Measurements from ENCODE around the gene STEAP3. TPM values are rescaled to one million over a fixed set of nuclear protein-coding genes. Genes with fewer than 3 reads are reported as not detected.

STEAP3 gene
- total RNA-seq, 8 experiments from 2014 or later, result 2.2 to 60.5 (median 3.2) TPM

DNA sequence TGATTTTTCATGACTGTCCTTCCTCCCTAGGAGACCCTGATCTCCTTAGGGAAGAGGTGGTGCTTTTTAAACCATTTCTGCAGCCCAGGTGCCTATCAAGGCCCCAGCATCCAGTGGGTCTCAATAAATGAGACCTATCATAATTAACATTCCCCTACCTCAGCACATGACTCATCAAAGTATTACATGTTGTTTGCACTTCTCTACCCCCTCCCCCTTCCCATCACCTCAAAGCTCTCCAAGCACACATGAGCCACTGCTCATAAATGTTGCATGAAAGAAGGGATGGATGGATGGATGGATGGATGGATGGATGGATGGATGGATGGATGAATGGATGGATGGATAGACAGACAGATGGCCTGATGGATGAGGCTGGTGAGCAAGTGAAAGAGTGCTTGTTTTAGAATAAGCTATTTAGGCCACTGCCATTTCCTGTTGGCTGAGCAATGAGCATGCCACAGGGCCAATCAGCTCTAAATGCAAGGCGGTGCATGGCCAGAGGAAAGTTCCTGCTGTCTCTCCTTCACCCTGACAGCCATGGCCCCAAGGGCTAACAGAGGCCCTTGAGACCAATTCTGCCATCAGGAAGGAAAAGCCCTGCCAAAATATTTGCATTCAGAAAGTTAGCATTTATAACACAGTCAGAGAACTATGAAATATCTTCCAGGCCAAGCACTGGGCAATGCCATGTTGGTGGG is 20.9 kb upstream of the STEAP3 start:
- peak in 3 of 8 experiments; percentile 27 to 46 (median 45) for ATAC-seq (replicated peaks in 6 of 8)
- 57 to 100% (median 100%) methylated on average over 1 of the region's 1 CpG; no CpG with 5 or more reads in 7 of the 10 experiments for WGBS, 10 experiments
- Histone ChIP-seq H3K27ac (no peak overlapping the region), H3K4me3 (no peak overlapping the region), H3K4me1 (replicated peaks in 1 of 2) (no peaks in the 10 kb centered on the region)
- in situ Hi-C loops (cut with MboI; ENCODE audit: low pct_unique_long_range_greater_than_20kb in 2 of 9, low sequenced_read_pairs in 9 of 9, unreplicated experiment in 9 of 9), result no loop called here

DNA sequence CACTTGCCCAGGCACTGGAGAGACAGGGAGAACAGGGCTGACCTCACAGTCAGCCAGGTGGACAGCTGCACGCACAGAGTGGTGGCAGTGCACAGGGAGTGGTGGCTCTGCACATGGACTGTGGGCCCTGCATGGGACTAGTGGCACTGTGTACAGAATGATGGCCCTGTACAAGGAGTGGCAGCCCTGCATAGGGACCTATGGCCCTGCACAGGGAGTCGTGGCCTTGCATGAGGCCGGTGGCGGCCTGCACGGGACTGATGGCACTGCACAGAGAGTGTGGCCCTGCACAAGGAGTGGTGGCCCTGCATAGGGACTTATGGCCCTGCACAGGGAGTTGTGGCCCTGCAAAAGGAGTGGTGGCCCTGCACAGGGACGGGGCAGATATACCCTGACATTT is 19.1 kb upstream of the STEAP3 start:
- H3K27ac ChIP-seq, result no peak overlapping the region
- in situ Hi-C loops (cut with MboI; ENCODE audit: low pct_unique_long_range_greater_than_20kb in 2 of 9, low sequenced_read_pairs in 9 of 9, unreplicated experiment in 9 of 9), result no loop called here
- 49 to 100% (median 100%) methylated on average over 1 to 2 of the region's 6 CpGs; no CpG with 5 or more reads in 6 of the 10 experiments for WGBS, 10 experiments
- H3K4me1 ChIP-seq (replicated peaks in 1 of 2), result no peaks in the 10 kb centered on the region
- no peak for ATAC-seq (replicated peaks in 6 of 8)
- no peak overlapping the region for H3K4me3 ChIP-seq

GRCh38 chr2:119205001-119205706 is 18.5 kb upstream of the STEAP3 start:
- H3K27ac ChIP-seq, result no peak overlapping the region
- in situ Hi-C loops (cut with MboI; ENCODE audit: low pct_unique_long_range_greater_than_20kb in 2 of 9, low sequenced_read_pairs in 9 of 9, unreplicated experiment in 9 of 9), result no loop called here
- WGBS, 10 experiments, result 40 to 100% (median 78%) methylated on average over 1 to 4 of the region's 13 CpGs; no CpG with 5 or more reads in 2 of the 10 experiments
- ATAC-seq (replicated peaks in 6 of 8), result peak in 2 of 8 experiments; percentile 50 to 61
- no peaks in the 10 kb centered on the region for H3K4me1 ChIP-seq (replicated peaks in 1 of 2)
- no peak overlapping the region for H3K4me3 ChIP-seq

- in situ Hi-C loops (cut with MboI; ENCODE audit: low pct_unique_long_range_greater_than_20kb in 2 of 9, low sequenced_read_pairs in 9 of 9, unreplicated experiment in 9 of 9), result no loop called here
- H3K27ac ChIP-seq, result no peak overlapping the region
- no peaks in the 10 kb centered on the region for H3K4me1 ChIP-seq (replicated peaks in 1 of 2)
- 71 to 100% (median 83%) methylated on average over 1 to 2 of the region's 2 CpGs; no CpG with 5 or more reads in 5 of the 10 experiments for WGBS, 10 experiments
- no peak overlapping the region for H3K4me3 ChIP-seq
- ATAC-seq (replicated peaks in 6 of 8), result no peak
These were observed 17.4 kb upstream of the STEAP3 start for GRCh38 chr2:119206201-119206600.

DNA sequence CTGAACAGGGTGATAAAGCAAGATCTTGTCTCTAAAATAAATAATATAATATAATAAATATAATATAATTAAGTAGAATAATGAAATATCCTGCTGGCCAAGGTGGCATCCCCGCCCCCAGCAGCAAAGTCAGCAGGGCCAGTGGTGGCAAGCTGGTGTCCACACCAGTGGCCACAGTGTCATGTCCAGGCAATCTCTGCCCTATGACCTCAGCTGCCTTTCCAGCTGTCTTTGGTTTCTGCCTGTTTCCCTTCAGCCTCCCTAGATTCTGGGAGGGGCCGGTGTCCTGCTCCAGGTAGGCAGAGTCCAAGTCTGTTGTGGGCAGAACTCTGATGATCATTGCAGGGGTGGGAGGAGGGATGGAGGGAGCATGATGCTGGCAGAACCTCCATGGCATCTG is 16.2 kb upstream of the STEAP3 start:
- ATAC-seq (replicated peaks in 6 of 8), result no peak
- WGBS, 10 experiments, result 33 to 93% (median 72%) methylated on average over 1 to 2 of the region's 2 CpGs; no CpG with 5 or more reads in 6 of the 10 experiments
- in situ Hi-C loops (cut with MboI; ENCODE audit: low pct_unique_long_range_greater_than_20kb in 2 of 9, low sequenced_read_pairs in 9 of 9, unreplicated experiment in 9 of 9), result no loop called here

DNA sequence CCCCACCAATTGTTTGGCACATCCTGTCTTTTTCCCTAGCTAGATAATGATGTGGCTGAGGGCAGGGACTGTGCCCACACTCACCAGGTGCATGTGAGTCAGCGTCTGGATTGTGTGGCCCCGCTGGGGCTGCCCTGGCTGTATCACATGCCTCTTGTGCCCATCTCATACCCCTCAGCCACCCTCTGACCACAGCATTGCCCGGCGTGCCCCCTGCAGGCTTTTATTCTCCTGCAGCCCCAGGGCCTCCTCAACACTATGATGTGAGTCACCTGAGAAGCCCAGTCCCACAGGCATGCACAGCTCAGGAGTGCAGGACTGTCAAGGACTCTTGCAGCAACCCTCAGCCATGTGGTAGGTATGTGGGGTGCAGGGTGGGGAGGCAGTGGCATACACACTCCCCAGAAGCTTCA is 14.8 kb upstream of the STEAP3 start:
- no peak for ATAC-seq (replicated peaks in 6 of 8)
- Histone ChIP-seq H3K4me3 (no peak overlapping the region), H3K27ac (no peak overlapping the region), H3K4me1 (replicated peaks in 1 of 2) (no peaks in the 10 kb centered on the region)
- WGBS, 10 experiments, result 40 to 54% (median 48%) methylated on average over 1 to 4 of the region's 4 CpGs; no CpG with 5 or more reads in 7 of the 10 experiments
- in situ Hi-C loops (cut with MboI; ENCODE audit: low pct_unique_long_range_greater_than_20kb in 2 of 9, low sequenced_read_pairs in 9 of 9, unreplicated experiment in 9 of 9), result no loop called here

More for the DNA sequence above, 16.2 kb upstream of the STEAP3 start:
- H3K4me3 ChIP-seq, result no peak overlapping the region
- H3K4me1 ChIP-seq (replicated peaks in 1 of 2), result no peaks in the 10 kb centered on the region
- no peak overlapping the region for H3K27ac ChIP-seq

GRCh38 chr2:119212139-119212800 is 11.4 kb upstream of the STEAP3 start:
- ATAC-seq (replicated peaks in 6 of 8), result no peak
- Histone ChIP-seq H3K27ac (no peak overlapping the region), H3K4me3 (no peak overlapping the region), H3K4me1 (replicated peaks in 1 of 2) (no peaks in the 10 kb centered on the region)
- in situ Hi-C loops (cut with MboI; ENCODE audit: low pct_unique_long_range_greater_than_20kb in 2 of 9, low sequenced_read_pairs in 9 of 9, unreplicated experiment in 9 of 9), result no loop called here
- 60 to 91% (median 81%) methylated on average over 2 to 8 of the region's 10 CpGs; no CpG with 5 or more reads in 4 of the 10 experiments for WGBS, 10 experiments

- no peak overlapping the region for H3K27ac ChIP-seq
- in situ Hi-C loops (cut with MboI; ENCODE audit: low pct_unique_long_range_greater_than_20kb in 2 of 9, low sequenced_read_pairs in 9 of 9, unreplicated experiment in 9 of 9), result no loop called here
- 0 to 100% (median 53%) methylated on average over 1 of the region's 3 CpGs; no CpG with 5 or more reads in 6 of the 10 experiments for WGBS, 10 experiments
- peaks cover 0 to 3% of the 10 kb centered on the region in 2 donors for H3K4me1 ChIP-seq (replicated peaks in 1 of 2)
- peak in 4 of 8 experiments; percentile 22 to 83 (median 44) for ATAC-seq (replicated peaks in 6 of 8)
- H3K4me3 ChIP-seq, result no peak overlapping the region
These were observed 9.1 kb upstream of the STEAP3 start for GRCh38 chr2:119214453-119215037.

DNA sequence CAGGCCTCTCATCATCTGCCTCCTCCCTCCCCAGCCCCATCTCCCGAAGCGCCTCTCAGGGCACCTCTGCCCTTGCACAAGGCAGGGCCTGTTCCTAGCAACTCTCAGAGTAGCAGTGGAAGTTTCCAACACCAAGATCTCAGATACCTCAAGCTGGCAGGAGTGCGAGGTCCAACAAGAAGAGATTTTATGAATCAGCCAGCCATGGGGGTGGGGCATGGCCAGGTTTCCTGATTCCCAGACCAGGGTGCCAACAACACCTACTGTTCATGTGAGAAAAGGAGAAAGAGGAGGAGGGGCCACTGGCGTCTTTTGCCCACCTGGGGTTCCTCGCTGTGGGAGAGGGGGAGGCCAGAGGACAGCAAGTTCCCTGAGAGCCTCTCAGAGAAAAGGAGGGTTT is 6.6 kb upstream of the STEAP3 start:
- peaks cover 0 to 3% of the 10 kb centered on the region in 2 donors for H3K4me1 ChIP-seq (replicated peaks in 1 of 2)
- in situ Hi-C loops (cut with MboI; ENCODE audit: low pct_unique_long_range_greater_than_20kb in 2 of 9, low sequenced_read_pairs in 9 of 9, unreplicated experiment in 9 of 9), result no loop called here
- H3K4me3 ChIP-seq, result no peak overlapping the region
- WGBS, 10 experiments, result 75 to 100% (median 83%) methylated on average over 1 to 2 of the region's 5 CpGs; no CpG with 5 or more reads in 5 of the 10 experiments
- no peak overlapping the region for H3K27ac ChIP-seq
- no peak for ATAC-seq (replicated peaks in 6 of 8)

DNA sequence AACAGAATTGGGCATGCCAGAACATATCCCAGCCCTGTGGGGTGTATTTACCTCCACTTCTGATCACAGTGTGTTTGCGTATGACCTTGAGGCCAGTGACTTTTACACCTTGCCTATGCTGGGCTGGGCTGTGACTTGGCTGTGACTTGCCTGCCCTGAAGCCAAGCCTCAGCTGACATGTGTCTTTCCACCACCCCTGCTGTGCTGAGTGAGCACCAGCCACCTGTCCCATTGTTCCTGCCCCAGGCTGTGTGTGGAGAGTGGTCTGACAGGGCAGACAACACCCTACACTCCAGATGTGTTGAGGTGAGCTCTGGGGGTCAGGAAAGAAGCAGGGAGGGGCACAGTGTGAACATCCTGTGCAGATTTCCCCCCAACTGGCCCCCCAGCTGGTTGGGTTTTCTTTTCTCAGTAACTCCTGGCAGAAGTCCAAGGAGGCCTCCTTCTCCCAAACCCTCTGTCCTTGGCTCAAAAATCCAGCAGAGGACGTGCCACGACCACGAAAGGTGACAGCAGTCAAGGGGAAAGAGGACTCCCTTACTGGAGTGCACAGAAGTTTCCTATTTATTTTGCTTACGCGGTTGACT is 5.1 kb upstream of the STEAP3 start:
- no peak overlapping the region for H3K4me3 ChIP-seq
- peak in 7 of 8 experiments; percentile 27 to 59 (median 35) for ATAC-seq (replicated peaks in 6 of 8)
- H3K4me1 ChIP-seq (replicated peaks in 1 of 2), result peaks cover 0 to 3% of the 10 kb centered on the region in 2 donors
- in situ Hi-C loops (cut with MboI; ENCODE audit: low pct_unique_long_range_greater_than_20kb in 2 of 9, low sequenced_read_pairs in 9 of 9, unreplicated experiment in 9 of 9), result no loop called here
- 23 to 74% (median 51%) methylated on average over 2 to 5 of the region's 6 CpGs; no CpG with 5 or more reads in 2 of the 10 experiments for WGBS, 10 experiments
- no peak overlapping the region for H3K27ac ChIP-seq

GRCh38 chr2:119219873-119220272 is 3.8 kb upstream of the STEAP3 start:
- H3K4me1 ChIP-seq (replicated peaks in 1 of 2), result peaks cover 8 to 9% of the 10 kb centered on the region in 2 donors
- H3K27ac ChIP-seq, result no peak overlapping the region
- no peak for ATAC-seq (replicated peaks in 6 of 8)
- no peak overlapping the region for H3K4me3 ChIP-seq
- WGBS, 10 experiments, result 50 to 100% (median 82%) methylated on average over 1 to 4 of the region's 6 CpGs; no CpG with 5 or more reads in 2 of the 10 experiments
- in situ Hi-C loops (cut with MboI; ENCODE audit: low pct_unique_long_range_greater_than_20kb in 2 of 9, low sequenced_read_pairs in 9 of 9, unreplicated experiment in 9 of 9), result no loop called here

DNA sequence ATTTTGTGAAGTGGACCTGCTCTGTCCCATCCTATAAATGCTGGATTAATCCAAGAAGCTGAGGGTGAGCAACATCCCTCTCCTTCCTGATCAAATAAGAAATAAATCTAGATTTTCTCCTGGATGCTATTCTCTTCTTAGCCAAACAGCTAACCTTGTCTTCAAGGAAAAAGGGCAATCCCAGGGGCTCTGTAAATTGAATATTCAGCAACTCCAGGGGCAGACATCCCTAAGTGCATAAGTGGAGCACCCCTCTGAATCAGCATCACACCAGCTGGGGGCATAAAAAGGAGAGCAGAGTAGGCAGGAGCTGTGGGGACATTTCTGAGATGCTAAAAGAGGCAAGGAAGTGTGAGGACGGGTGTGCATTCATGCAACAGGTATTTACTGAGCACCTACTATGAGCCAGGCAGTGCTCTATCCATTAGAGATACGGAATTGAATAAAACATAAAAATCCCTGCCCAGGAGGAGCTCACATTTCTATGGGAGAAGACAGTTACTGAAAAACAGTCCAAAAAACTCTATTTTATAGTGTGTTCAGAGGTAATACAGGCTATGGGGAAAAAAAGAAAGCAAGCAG is 2.8 kb upstream of the STEAP3 start:
- no peak overlapping the region for H3K27ac ChIP-seq
- WGBS, 10 experiments, result 75 to 100% (median 94%) methylated on average over 1 to 2 of the region's 2 CpGs; no CpG with 5 or more reads in 3 of the 10 experiments
- in situ Hi-C loops (cut with MboI; ENCODE audit: low pct_unique_long_range_greater_than_20kb in 2 of 9, low sequenced_read_pairs in 9 of 9, unreplicated experiment in 9 of 9), result no loop called here
- H3K4me1 ChIP-seq (replicated peaks in 1 of 2), result peaks cover 8 to 9% of the 10 kb centered on the region in 2 donors
- ATAC-seq (replicated peaks in 6 of 8), result no peak
- no peak overlapping the region for H3K4me3 ChIP-seq

All from motor neuron (in vitro differentiated cells).